Spleen (tissue), 11 donors: Measurements from ENCODE around the gene CMIP. TPM values are rescaled to one million over a fixed set of nuclear protein-coding genes. Genes with fewer than 3 reads are reported as not detected.
A peak's percentile ranks its signal among the peaks of the same experiment; 100 is the strongest.

Experiments used
- DNase-seq: peaks from one replicate; pipeline ENCODE4 v3.0.0-alpha.2; 2020
- H3K27ac ChIP-seq, 8 donors: fragments of 200-600 bp; sonication (generic) in 7 of 8; 1 replicate in 4 of 8; 2 replicates in 4 of 8; pipeline versions ENCODE4 v1.5.0 to v1.8.0; 2016 to 2021; ENCODE audit warnings: inconsistent platforms in 4 of 8, mild to moderate bottlenecking in 4 of 8, moderate library complexity in 1 of 8
- H3K27me3 ChIP-seq, 7 donors: fragments of 200-600 bp; sonication (generic) in 6 of 7; replicated peaks in 1 of 7; 1 replicate in 4 of 7; 2 replicates in 3 of 7; pipeline versions ENCODE4 v1.5.0 to v1.8.0; 2016 to 2021; ENCODE audit warnings: inconsistent platforms in 3 of 7, mild to moderate bottlenecking in 1 of 7
- H3K36me3 ChIP-seq, 6 donors: fragments of 200-600 bp; sonication (generic) in 5 of 6; 1 replicate in 4 of 6; 2 replicates in 2 of 6; pipeline versions ENCODE4 v1.5.0 to v1.8.0; 2016 to 2021; ENCODE audit warnings: inconsistent platforms in 2 of 6
- H3K4me1 ChIP-seq, 6 donors: fragments of 200-600 bp; sonication (generic) in 5 of 6; 1 replicate in 3 of 6; 2 replicates in 3 of 6; pipeline versions ENCODE4 v1.5.0 to v1.8.0; 2016 to 2021; ENCODE audit warnings: inconsistent platforms in 3 of 6
- H3K4me3 ChIP-seq, 8 donors: fragments of 200-600 bp; sonication (generic) in 7 of 8; 1 replicate in 4 of 8; 2 replicates in 4 of 8; pipeline versions ENCODE4 v1.5.0 to v1.8.0; 2016 to 2021; ENCODE audit warnings: inconsistent platforms in 4 of 8, mild to moderate bottlenecking in 4 of 8, moderate library complexity in 2 of 8
- H3K9me3 ChIP-seq, 8 donors: fragments of 200-600 bp; sonication (generic) in 7 of 8; 1 replicate in 4 of 8; 2 replicates in 4 of 8; pipeline versions ENCODE4 v1.5.0 to v1.8.0; 2016 to 2021; ENCODE audit warnings: inconsistent platforms in 4 of 8
- CTCF ChIP-seq, 11 experiments: fragments of 200-600 bp in 7 of 11; fragments of 450-650 bp in 4 of 11; sonication (generic) in 4 of 11; IDR thresholded peaks in 8 of 11; conservative IDR thresholded peaks in 3 of 11; 1 replicate in 7 of 11; 2 replicates in 4 of 11; pipeline versions ENCODE4 v1.4.0 to v1.8.0; 2016 to 2021; ENCODE audit warnings: antibody characterized with exemption in 11 of 11, inconsistent platforms in 4 of 11, mild to moderate bottlenecking in 1 of 11
- POLR2A ChIP-seq, 3 donors: fragments of 450-650 bp; IDR thresholded peaks; one replicate each; pipeline ENCODE4 v1.5.1; 2017; ENCODE audit warnings: antibody characterized with exemption in 3 of 3, mild to moderate bottlenecking in 1 of 3
- POLR2AphosphoS5 ChIP-seq, 3 donors: sonication (generic); formaldehyde crosslinking; IDR thresholded peaks; one replicate each; pipeline ENCODE4 v1.5.1; 2017; ENCODE audit warnings: antibody characterized with exemption in 3 of 3
- WGBS, 5 donors: extraction: QIAGEN DNeasy Blood & Tissue Kit in 3 of 5; methylation state at CpG; one replicate each; pipeline versions ENCODE4 v1.1.5 to v1.1.7; 2013 to 2018; 5-methylcytosine and 5-hydroxymethylcytosine counted together
- intact Hi-C: fragments of 100-400 bp; cut with DNase I; formaldehyde crosslinking; loops from one replicate; pipeline ENCODE4 v1.15.0; 2023; ENCODE audit warnings: low total_unique reads
- polyA plus RNA-seq, 3 donors: library from polyadenylated mRNA; stranded (reverse); fragments of 200-250 nt; gene quantifications; one replicate each; pipeline ENCODE4 v1.2.1, GENCODE V29; 2013
- total RNA-seq, 7 donors: library from RNA; depleted of rRNA in 3 of 7; stranded (reverse); fragments of >200 nt in 3 of 7; fragmentation: NEBNext Ultra II Directional in 4 of 7; extraction: Animal tissue kit (Norgen Biotek cat#: 25700) in 4 of 7; gene quantifications; one replicate each; pipeline versions ENCODE4 v1.1.0 to v1.2.1, GENCODE V29; 2016 to 2021
- donor health status: healthy with polysubstance abuse.
- donor health status: DM: no; HTN: no; CAD: no; lungs with moderate emphysema.
- donor health status: DM: no; HTN: no; CAD: no.
- donor health status: Bipolar disorder and iron deficiency.
- donor health status: healthy.
- donor health status: DM: no; HTN: no; CAD: no.
- donor health status: DM: yes; HTN: yes; CAD: no.

The CMIP gene
- total and polyA plus RNA-seq, 10 donors = 6.0 to 107 (median 63.6) TPM

GRCh38 chr16:81453091-81453728, 8.6 kb downstream of the CMIP start:
- peaks cover 0 to 8% (median 0%) of the 10 kb centered on the region in 8 donors for H3K9me3 ChIP-seq
- intact Hi-C loops = no loop called here
- peaks cover 32 to 100% (median 87%) of the 10 kb centered on the region in 6 donors for H3K4me1 ChIP-seq
- H3K27ac ChIP-seq = peak overlapping the region in 2 of 8 donors; percentile 13 to 18
- no peak for TF ChIP-seq POLR2A (IDR thresholded peaks at IDR 0.05)
- TF ChIP-seq POLR2AphosphoS5 (IDR thresholded peaks at IDR 0.05) = peak in 1 of 3 donors; percentile 19
- TF ChIP-seq CTCF (IDR thresholded peaks at IDR 0.05 in 8 of 11, conservative IDR thresholded peaks at IDR 0.05 in 3 of 11) = no peak
- H3K4me3 ChIP-seq = no peak overlapping the region
- 84 to 92% (median 91%) methylated on average over 11 to 14 of the region's 14 CpGs for WGBS, 5 donors
- peaks cover 0 to 30% (median 0%) of the 10 kb centered on the region in 6 donors for H3K36me3 ChIP-seq
- H3K27me3 ChIP-seq = no peaks in the 10 kb centered on the region
- no peak for DNase-seq

DNA sequence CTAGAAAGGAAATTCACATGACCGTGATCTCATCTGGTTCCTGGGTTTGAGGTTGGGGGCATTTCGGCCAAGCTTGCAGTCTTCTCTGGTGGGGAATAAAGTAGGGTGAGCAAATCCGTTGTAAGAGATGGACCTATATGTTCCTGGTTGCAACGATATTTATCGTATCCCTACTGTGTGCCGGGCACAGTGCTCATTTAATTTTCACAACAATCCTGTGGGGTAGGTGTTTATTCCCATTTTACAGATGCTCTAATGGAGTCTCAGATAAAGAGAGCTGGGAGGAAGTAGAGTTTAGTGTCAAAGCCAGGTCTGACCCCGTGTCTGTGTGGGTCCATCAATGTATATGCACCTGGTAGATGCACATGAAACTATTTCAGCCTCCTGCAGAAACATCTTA, 9.4 kb downstream of the CMIP start:
- 82 to 91% (median 86%) methylated on average over 7 of the region's 7 CpGs for WGBS, 5 donors
- TF ChIP-seq POLR2A (IDR thresholded peaks at IDR 0.05) = no peak
- no peak for TF ChIP-seq POLR2AphosphoS5 (IDR thresholded peaks at IDR 0.05)
- no peak for TF ChIP-seq CTCF (IDR thresholded peaks at IDR 0.05 in 8 of 11, conservative IDR thresholded peaks at IDR 0.05 in 3 of 11)
- Histone ChIP-seq H3K27ac (peak overlapping the region in 1 of 8 donors; percentile 13), H3K27me3 (no peaks in the 10 kb centered on the region), H3K36me3 (peaks cover 0 to 33% (median 0%) of the 10 kb centered on the region in 6 donors), H3K4me1 (peaks cover 27 to 100% (median 79%) of the 10 kb centered on the region in 6 donors), H3K9me3 (peaks cover 0 to 8% (median 0%) of the 10 kb centered on the region in 8 donors), H3K4me3 (no peak overlapping the region)
- no peak for DNase-seq
- intact Hi-C loops = no loop called here

GRCh38 chr16:81455006-81455405, 10.4 kb downstream of the CMIP start:
- H3K27ac ChIP-seq = no peak overlapping the region
- no peaks in the 10 kb centered on the region for H3K27me3 ChIP-seq
- H3K36me3 ChIP-seq = peaks cover 0 to 41% (median 0%) of the 10 kb centered on the region in 6 donors
- peaks cover 0 to 8% (median 0%) of the 10 kb centered on the region in 8 donors for H3K9me3 ChIP-seq
- intact Hi-C loops = no loop called here
- no peak for DNase-seq
- H3K4me1 ChIP-seq = peaks cover 27 to 100% (median 76%) of the 10 kb centered on the region in 6 donors
- H3K4me3 ChIP-seq = no peak overlapping the region
- 96 to 99% (median 96%) methylated on average over 13 of the region's 13 CpGs for WGBS, 5 donors
- TF ChIP-seq CTCF (IDR thresholded peaks at IDR 0.05 in 8 of 11, conservative IDR thresholded peaks at IDR 0.05 in 3 of 11) (no peak), POLR2A (IDR thresholded peaks at IDR 0.05) (no peak), POLR2AphosphoS5 (IDR thresholded peaks at IDR 0.05) (no peak)

- TF ChIP-seq POLR2A (IDR thresholded peaks at IDR 0.05) (no peak), POLR2AphosphoS5 (IDR thresholded peaks at IDR 0.05) (peak in 2 of 3 donors; percentile 25 to 32), CTCF (IDR thresholded peaks at IDR 0.05 in 8 of 11, conservative IDR thresholded peaks at IDR 0.05 in 3 of 11) (no peak)
- intact Hi-C loops = no loop called here
- H3K36me3 ChIP-seq = peaks cover 0 to 41% (median 0%) of the 10 kb centered on the region in 6 donors
- peaks cover 26 to 100% (median 79%) of the 10 kb centered on the region in 6 donors for H3K4me1 ChIP-seq
- no peak overlapping the region for H3K4me3 ChIP-seq
- peaks cover 0 to 4% (median 0%) of the 10 kb centered on the region in 8 donors for H3K9me3 ChIP-seq
- H3K27me3 ChIP-seq = no peaks in the 10 kb centered on the region
- WGBS, 5 donors = 75 to 83% (median 81%) methylated on average over 16 to 17 of the region's 17 CpGs
- peak overlapping the region in 3 of 8 donors; percentile 25 to 83 (median 69) for H3K27ac ChIP-seq
- no peak for DNase-seq
Observed at GRCh38 chr16:81455720-81456494, 11.3 kb downstream of the CMIP start.
